Endothelial cell of umbilical vein (primary cell): Measurements from ENCODE around the gene NCKAP5. TPM values are rescaled to one million over a fixed set of nuclear protein-coding genes. Genes with fewer than 3 reads are reported as not detected.

ENCODE experiments used
- BruUV-seq: library from RNA; stranded (reverse); fragments of 400-500 nt; replicated peaks from 2 replicates; lab custom pipeline; 2021; lab: Mats Ljungman, UMichigan
- CTCF ChIA-PET: fragments of 300-600, 350-600 bp; sonication (Branson Sonifier 250); formaldehyde crosslinking; loops from one replicate; lab custom pipeline; 2021; ENCODE audit warnings: antibody characterized with exemption, inconsistent platforms; lab: Charles Lee
- POLR2A ChIA-PET: fragments of 300-600, 350-600 bp; sonication (Branson Sonifier 250); formaldehyde crosslinking; loops from one replicate; lab custom pipeline; 2021; ENCODE audit warnings: antibody characterized with exemption, inconsistent platforms; lab: Charles Lee
- DNase-seq: peaks from one replicate; pipeline ENCODE4 v3.0.0-alpha.2; 2011; ENCODE audit warnings: low read depth, low spot score
- FAIRE-seq: peaks from 2 replicates; lab custom pipeline; 2011; peaks lifted over from hg19 to GRCh38; lab: Jason Lieb, UNC
- H2AFZ ChIP-seq: 2 replicates; pipeline ENCODE4 v1.6.0; 2012; ENCODE audit warnings: low read depth, low read length, control low read depth, inconsistent platforms
- H3K27ac ChIP-seq: 2 replicates; pipeline ENCODE4 v1.5.1; 2011; ENCODE audit warnings: low read depth, mild to moderate bottlenecking, control low read depth, low read length, moderate library complexity; ENCODE audit not compliant: insufficient read depth
- H3K27me3 ChIP-seq, 2 experiments: 2 replicates each; pipeline versions ENCODE4 v1.6.0 to v1.6.1; 2011; ENCODE audit warnings: low read length in 2 of 2, mixed read lengths in 1 of 2; ENCODE audit not compliant: control insufficient read depth in 2 of 2, insufficient read depth in 2 of 2
- H3K36me3 ChIP-seq, 2 experiments: 2 replicates in 1 of 2; 3 replicates in 1 of 2; pipeline ENCODE4 v1.5.1; 2011; ENCODE audit warnings: low read length in 2 of 2, mild to moderate bottlenecking in 1 of 2, moderate library complexity in 1 of 2; ENCODE audit not compliant: control insufficient read depth in 2 of 2, insufficient read depth in 2 of 2; ENCODE audit errors: extremely low read depth in 1 of 2
- H3K4me1 ChIP-seq: 3 replicates; pipeline ENCODE4 v1.5.1; 2011; ENCODE audit warnings: mild to moderate bottlenecking, low read length; ENCODE audit not compliant: control insufficient read depth, insufficient read depth; ENCODE audit errors: extremely low read depth
- H3K4me2 ChIP-seq: 2 replicates; pipeline ENCODE4 v1.6.1; 2011; ENCODE audit warnings: low read length, control low read depth, mixed read lengths; ENCODE audit not compliant: insufficient read depth
- H3K4me3 ChIP-seq, 3 experiments: fragments of 200-600 bp in 1 of 3; sonication (generic), shearing (Covaris generic) in 1 of 3; replicated peaks in 1 of 3; 2 replicates each; pipeline ENCODE4 v1.5.1; 2011 to 2016; ENCODE audit warnings: control low read depth in 3 of 3, low read length in 3 of 3, mild to moderate bottlenecking in 2 of 3, inconsistent platforms in 1 of 3, low read depth in 1 of 3, moderate library complexity in 1 of 3; ENCODE audit not compliant: insufficient read depth in 1 of 3
- H3K79me2 ChIP-seq: 2 replicates; pipeline ENCODE4 v1.6.0; 2012; ENCODE audit warnings: low read length, inconsistent platforms; ENCODE audit not compliant: control insufficient read depth, insufficient read depth
- H3K9ac ChIP-seq: replicated peaks from 2 replicates; pipeline ENCODE3; 2011; ENCODE audit warnings: low read length, control low read depth; ENCODE audit not compliant: insufficient read depth; ENCODE audit errors: extremely low read depth
- H3K9me1 ChIP-seq: replicated peaks from 3 replicates; pipeline ENCODE4 v1.6.0; 2011; ENCODE audit warnings: mild to moderate bottlenecking, low read length; ENCODE audit not compliant: control insufficient read depth, insufficient read depth; ENCODE audit errors: extremely low read depth
- H3K9me3 ChIP-seq: replicated peaks from 2 replicates; pipeline ENCODE4 v1.5.1; 2012; ENCODE audit warnings: low read length, inconsistent platforms; ENCODE audit not compliant: control insufficient read depth, insufficient read depth
- H4K20me1 ChIP-seq: replicated peaks from 2 replicates; pipeline ENCODE3; 2011; ENCODE audit warnings: mild to moderate bottlenecking, low read length; ENCODE audit not compliant: control insufficient read depth, insufficient read depth; ENCODE audit errors: extremely low read depth
- EZH2 ChIP-seq: IDR thresholded peaks from 2 replicates; pipeline ENCODE4 v1.6.1; 2012; ENCODE audit warnings: borderline replicate concordance, low read depth, mild to moderate bottlenecking, moderate library complexity, low read length, inconsistent platforms; ENCODE audit not compliant: severe bottlenecking
- FOS ChIP-seq: IDR thresholded peaks from 2 replicates; pipeline ENCODE4 v1.6.1; 2011; ENCODE audit warnings: mild to moderate bottlenecking, low read length, moderate library complexity, borderline replicate concordance; ENCODE audit not compliant: insufficient read depth
- GATA2 ChIP-seq: IDR thresholded peaks from 2 replicates; pipeline ENCODE4 v1.7.0; 2011; ENCODE audit warnings: low read depth, mild to moderate bottlenecking, moderate library complexity, mixed read lengths, low read length; ENCODE audit not compliant: insufficient read length, insufficient read depth
- JUN ChIP-seq: IDR thresholded peaks from 2 replicates; pipeline ENCODE4 v1.6.1; 2011; ENCODE audit warnings: borderline replicate concordance, low read depth; ENCODE audit not compliant: insufficient read length, insufficient read depth
- MYC ChIP-seq: IDR thresholded peaks from one replicate; pipeline ENCODE4 v1.6.1; 2011; ENCODE audit warnings: mild to moderate bottlenecking, low read depth, low read length
- POLR2A ChIP-seq: IDR thresholded peaks from 2 replicates; pipeline ENCODE4 v1.6.1; 2012; ENCODE audit warnings: low read depth, mild to moderate bottlenecking, control low read depth, low read length
- POLR2AphosphoS5 ChIP-seq: IDR thresholded peaks from 2 replicates; pipeline ENCODE4 v1.6.1; 2012; ENCODE audit warnings: low read depth, mild to moderate bottlenecking, control low read depth, low read length, moderate library complexity; ENCODE audit not compliant: insufficient read depth
- dilution Hi-C: fragments of 300-500 bp; cut with MboI; formaldehyde crosslinking; loops from one replicate; pipeline ENCODE4 v1.15.0; 2019; ENCODE audit warnings: low sequenced_read_pairs; ENCODE audit not compliant: extremely low pct_ligation_motif_present
- intact Hi-C: fragments of 100-400 bp; cut with micrococcal nuclease; formaldehyde crosslinking; loops from one replicate; pipeline ENCODE4 v1.10.0; 2022
- polyA plus RNA-seq, 4 experiments: library from polyadenylated mRNA; depleted of rRNA in 3 of 4; stranded (reverse) in 3 of 4; unstranded in 1 of 4; fragments of >200 nt; gene quantifications; 2 replicates each; pipeline versions ENCODE4 v1.2.1 to v1.2.3, GENCODE V29; 2011 to 2012; ENCODE audit warnings: missing spikeins in 1 of 4
- total RNA-seq: library from RNA; stranded (reverse); gene quantifications from 2 replicates; pipeline ENCODE4 v1.2.3, GENCODE V29; 2021
- TF ChIP-seq, protein P1 (sequence below): IDR thresholded peaks from 2 replicates; pipeline ENCODE4 v1.6.1; 2011; ENCODE audit not compliant: insufficient read depth, insufficient read length
- TF ChIP-seq, protein P2 (sequence below), 2 donors: IDR thresholded peaks; 1 replicate in 1 of 2; 2 replicates in 1 of 2; pipeline ENCODE4 v1.5.1; 2011; ENCODE audit warnings: low read length in 2 of 2, mild to moderate bottlenecking in 2 of 2, moderate library complexity in 2 of 2, control low read depth in 1 of 2, inconsistent platforms in 1 of 2, low read depth in 1 of 2; ENCODE audit not compliant: insufficient read depth in 1 of 2; ENCODE audit errors: extremely low read depth in 1 of 2

NCKAP5 gene
- total and polyA plus RNA-seq, 2 donors (not counting 3 experiments of a cell fraction or from before 2014, with no cell fraction given): 0.47 to 3.3 TPM

DNA sequence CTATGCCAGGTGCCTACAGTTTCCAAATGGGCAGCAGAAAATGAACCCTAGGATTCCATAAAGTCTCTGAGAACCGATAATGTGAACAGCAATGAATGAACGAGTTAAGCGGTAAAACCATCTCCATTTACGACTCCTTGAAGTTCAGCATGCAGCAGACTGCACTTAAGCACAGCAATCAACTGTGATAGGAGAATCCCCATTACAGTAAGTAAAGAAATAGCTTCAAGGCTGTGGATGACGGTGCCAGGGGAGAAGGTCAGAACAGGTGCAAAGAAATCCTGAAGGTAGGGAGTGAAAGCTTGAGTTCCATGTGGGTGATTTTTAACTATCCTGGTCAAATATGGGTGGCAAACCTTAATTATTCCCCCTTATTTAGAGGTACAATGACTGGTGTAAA, 444.4 kb downstream of the NCKAP5 start:
- no TSS peak for BruUV-seq
- Histone ChIP-seq H3K9me3 (no peaks in the 10 kb centered on the region), H3K9ac (no peak overlapping the region), H4K20me1 (no peaks in the 10 kb centered on the region), H3K4me1 (no peaks in the 10 kb centered on the region), H2AFZ (no peak overlapping the region), H3K9me1 (no peaks in the 10 kb centered on the region), H3K27me3 (no peaks in the 10 kb centered on the region), H3K4me3 (no peak overlapping the region), H3K4me2 (no peak overlapping the region), H3K36me3 (no peaks in the 10 kb centered on the region), H3K27ac (no peak overlapping the region), H3K79me2 (no peaks in the 10 kb centered on the region)
- TF ChIP-seq GATA2 (no peak), MYC (no peak), FOS (no peak)
- TF ChIP-seq, protein P1, sequence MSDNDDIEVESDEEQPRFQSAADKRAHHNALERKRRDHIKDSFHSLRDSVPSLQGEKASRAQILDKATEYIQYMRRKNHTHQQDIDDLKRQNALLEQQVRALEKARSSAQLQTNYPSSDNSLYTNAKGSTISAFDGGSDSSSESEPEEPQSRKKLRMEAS: no peak
- dilution Hi-C loops (no loop called here), intact Hi-C loops (no loop called here)
- ChIA-PET CTCF (no interaction called here), POLR2A (no interaction called here)
- FAIRE-seq (no peak), DNase-seq (no peak)

DNA sequence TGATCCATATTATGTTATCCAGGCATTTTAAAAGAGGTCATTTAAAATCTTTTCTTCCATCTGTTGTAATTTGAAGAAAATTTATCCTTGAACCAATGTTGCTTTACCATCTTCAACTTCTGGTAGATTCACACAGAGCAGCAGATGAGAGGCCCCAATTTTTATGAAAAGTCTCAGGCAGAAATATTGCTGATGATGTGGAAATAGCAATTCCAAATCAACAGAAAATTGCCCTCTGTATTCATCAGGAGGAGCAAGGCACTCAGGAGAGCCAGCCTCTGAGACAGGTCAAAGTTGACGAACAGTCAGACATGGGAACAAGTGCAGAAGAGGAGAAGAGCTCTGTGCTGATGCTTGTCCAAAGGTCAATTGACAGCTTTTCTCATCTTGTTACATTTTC, 444.9 kb downstream of the NCKAP5 start:
- no peak overlapping the region for H3K4me3 ChIP-seq
- dilution Hi-C loops: no loop called here
- H3K4me2 ChIP-seq: no peak overlapping the region
- intact Hi-C loops: no loop called here
- no peak overlapping the region for H2AFZ ChIP-seq
- no peak overlapping the region for H3K27ac ChIP-seq
- no peaks in the 10 kb centered on the region for H3K9me3 ChIP-seq
- no peak overlapping the region for H3K9ac ChIP-seq
- CTCF ChIA-PET: no interaction called here
- H3K79me2 ChIP-seq: no peaks in the 10 kb centered on the region
- FAIRE-seq (no peak), DNase-seq (no peak)
- no peaks in the 10 kb centered on the region for H3K36me3 ChIP-seq
- no peaks in the 10 kb centered on the region for H3K4me1 ChIP-seq
- no peaks in the 10 kb centered on the region for H3K9me1 ChIP-seq
- POLR2A ChIA-PET: no interaction called here
- H3K27me3 ChIP-seq: no peaks in the 10 kb centered on the region
- H4K20me1 ChIP-seq: no peaks in the 10 kb centered on the region
- TF ChIP-seq FOS: no peak
- TF ChIP-seq GATA2: no peak
- TF ChIP-seq MYC: no peak
- TF ChIP-seq POLR2A: no peak
- no peak for TF ChIP-seq EZH2
- TF ChIP-seq, protein P1: no peak
- TF ChIP-seq POLR2AphosphoS5: no peak
- TF ChIP-seq JUN: no peak
- TF ChIP-seq, protein P2, sequence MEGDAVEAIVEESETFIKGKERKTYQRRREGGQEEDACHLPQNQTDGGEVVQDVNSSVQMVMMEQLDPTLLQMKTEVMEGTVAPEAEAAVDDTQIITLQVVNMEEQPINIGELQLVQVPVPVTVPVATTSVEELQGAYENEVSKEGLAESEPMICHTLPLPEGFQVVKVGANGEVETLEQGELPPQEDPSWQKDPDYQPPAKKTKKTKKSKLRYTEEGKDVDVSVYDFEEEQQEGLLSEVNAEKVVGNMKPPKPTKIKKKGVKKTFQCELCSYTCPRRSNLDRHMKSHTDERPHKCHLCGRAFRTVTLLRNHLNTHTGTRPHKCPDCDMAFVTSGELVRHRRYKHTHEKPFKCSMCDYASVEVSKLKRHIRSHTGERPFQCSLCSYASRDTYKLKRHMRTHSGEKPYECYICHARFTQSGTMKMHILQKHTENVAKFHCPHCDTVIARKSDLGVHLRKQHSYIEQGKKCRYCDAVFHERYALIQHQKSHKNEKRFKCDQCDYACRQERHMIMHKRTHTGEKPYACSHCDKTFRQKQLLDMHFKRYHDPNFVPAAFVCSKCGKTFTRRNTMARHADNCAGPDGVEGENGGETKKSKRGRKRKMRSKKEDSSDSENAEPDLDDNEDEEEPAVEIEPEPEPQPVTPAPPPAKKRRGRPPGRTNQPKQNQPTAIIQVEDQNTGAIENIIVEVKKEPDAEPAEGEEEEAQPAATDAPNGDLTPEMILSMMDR (IDR thresholded peaks at IDR 0.05; ENCODE audit: extremely low read depth in 1 of 2, insufficient read depth in 1 of 2, low read depth in 1 of 2, low read length in 2 of 2): no peak
- BruUV-seq: no TSS peak
